Esophagus squamous epithelium (tissue), 4 donors: ENCODE measurements around the gene MRPL55.

ENCODE experiments used
- CTCF ChIP-seq, 6 experiments: fragments of 450-650 bp in 4 of 6; fragments of 200-600 bp in 2 of 6; sonication (generic) in 2 of 6; IDR thresholded peaks; one replicate each; pipeline ENCODE4 v1.5.1; 2016 to 2019; ENCODE audit warnings: antibody characterized with exemption in 6 of 6, mild to moderate bottlenecking in 4 of 6, moderate library complexity in 4 of 6
- POLR2A ChIP-seq, 4 donors: fragments of 450-650 bp; IDR thresholded peaks; one replicate each; pipeline ENCODE4 v1.6.1; 2017; ENCODE audit warnings: antibody characterized with exemption in 4 of 4, mild to moderate bottlenecking in 4 of 4, moderate library complexity in 3 of 4

DNA sequence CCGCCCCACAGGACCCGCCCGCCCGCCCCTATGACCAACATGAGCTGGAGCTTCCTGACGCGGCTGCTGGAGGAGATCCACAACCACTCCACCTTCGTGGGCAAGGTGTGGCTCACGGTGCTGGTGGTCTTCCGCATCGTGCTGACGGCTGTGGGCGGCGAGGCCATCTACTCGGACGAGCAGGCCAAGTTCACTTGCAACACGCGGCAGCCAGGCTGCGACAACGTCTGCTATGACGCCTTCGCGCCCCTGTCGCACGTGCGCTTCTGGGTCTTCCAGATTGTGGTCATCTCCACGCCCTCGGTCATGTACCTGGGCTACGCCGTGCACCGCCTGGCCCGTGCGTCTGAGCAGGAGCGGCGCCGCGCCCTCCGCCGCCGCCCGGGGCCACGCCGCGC lies 48.6 kb upstream of the MRPL55 start:
- TF ChIP-seq POLR2A (IDR thresholded peaks at IDR 0.05): no peak
- TF ChIP-seq CTCF (IDR thresholded peaks at IDR 0.05): no peak
